Hypothalamus (tissue), 51 donors: Measurements from ENCODE around the gene TMEM266.
"Not testable (repeated sequence)": the region's sequence is repeated elsewhere in the genome, so short reads cannot be mapped to it uniquely, and the experiment has no call there.

ENCODE experiments used
- DNase-seq, 51 donors: peaks; one replicate each; lab custom pipeline; 2025; lab: John Stamatoyannopoulos, UW

TMEM266 gene

GRCh38 chr15:76059320-76060117, at the start of gene TMEM266:
Gene TMEM266 (plus strand): TSS chr15:76059985. CDS start chr15:76134264, 74,279 bp downstream.
- DNase-seq = peak in 30 of 51 donors; percentile 10 to 71 (median 36)

GRCh38 chr15:76010613-76011012, 49.2 kb upstream of the TMEM266 start:
- DNase-seq = no peak

- DNase-seq = no peak
These were observed 47.9 kb upstream of the TMEM266 start, which contains the start of gene NRG4 for GRCh38 chr15:76011627-76012551. Gene NRG4 (minus strand): TSS chr15:76012424. CDS start chr15:76011230, 1,194 bp downstream.

- not testable (repeated sequence) for DNase-seq
These were observed 46.3 kb upstream of the TMEM266 start for GRCh38 chr15:76013470-76013869.

GRCh38 chr15:76024021-76024768, 35.6 kb upstream of the TMEM266 start:
- no peak for DNase-seq

GRCh38 chr15:76032046-76032445, 27.7 kb upstream of the TMEM266 start:
- DNase-seq = no peak

- DNase-seq = no peak
These were observed 26.3 kb upstream of the TMEM266 start for GRCh38 chr15:76033438-76033837.

- DNase-seq = no peak
These were observed 25.7 kb upstream of the TMEM266 start for GRCh38 chr15:76034111-76034510.

GRCh38 chr15:76035593-76035992, 24.2 kb upstream of the TMEM266 start:
- DNase-seq = no peak

- no peak for DNase-seq
These were observed 21.3 kb upstream of the TMEM266 start for GRCh38 chr15:76038512-76038911.

GRCh38 chr15:76054201-76054600, 5.6 kb upstream of the TMEM266 start:
- not testable (repeated sequence) for DNase-seq

GRCh38 chr15:76056931-76057330, 2.9 kb upstream of the TMEM266 start:
- DNase-seq = no peak

- peak in 5 of 51 donors; percentile 3 to 42 (median 8) for DNase-seq
These were observed 2.3 kb upstream of the TMEM266 start for GRCh38 chr15:76057332-76058000.

GRCh38 chr15:76058714-76059319, 968 bp upstream of the TMEM266 start:
- peak in 17 of 51 donors; percentile 3 to 57 (median 19) for DNase-seq

GRCh38 chr15:76060118-76060989, 569 bp downstream of the TMEM266 start:
- DNase-seq = peak in 1 of 51 donors; percentile 31

- no peak for DNase-seq
These were observed 1.9 kb downstream of the TMEM266 start for GRCh38 chr15:76061700-76062099.

GRCh38 chr15:76062286-76062685, 2.5 kb downstream of the TMEM266 start:
- no peak for DNase-seq

- no peak for DNase-seq
These were observed 4.6 kb downstream of the TMEM266 start for GRCh38 chr15:76064375-76064774.

GRCh38 chr15:76065245-76065644, 5.5 kb downstream of the TMEM266 start:
- no peak for DNase-seq
